ENCODE results near the gene MED16. TPM values are rescaled to one million over a fixed set of nuclear protein-coding genes. Genes with fewer than 3 reads are reported as not detected.
A peak's percentile ranks its signal among the peaks of the same experiment; 100 is the strongest.

The MED16 gene, protein sequence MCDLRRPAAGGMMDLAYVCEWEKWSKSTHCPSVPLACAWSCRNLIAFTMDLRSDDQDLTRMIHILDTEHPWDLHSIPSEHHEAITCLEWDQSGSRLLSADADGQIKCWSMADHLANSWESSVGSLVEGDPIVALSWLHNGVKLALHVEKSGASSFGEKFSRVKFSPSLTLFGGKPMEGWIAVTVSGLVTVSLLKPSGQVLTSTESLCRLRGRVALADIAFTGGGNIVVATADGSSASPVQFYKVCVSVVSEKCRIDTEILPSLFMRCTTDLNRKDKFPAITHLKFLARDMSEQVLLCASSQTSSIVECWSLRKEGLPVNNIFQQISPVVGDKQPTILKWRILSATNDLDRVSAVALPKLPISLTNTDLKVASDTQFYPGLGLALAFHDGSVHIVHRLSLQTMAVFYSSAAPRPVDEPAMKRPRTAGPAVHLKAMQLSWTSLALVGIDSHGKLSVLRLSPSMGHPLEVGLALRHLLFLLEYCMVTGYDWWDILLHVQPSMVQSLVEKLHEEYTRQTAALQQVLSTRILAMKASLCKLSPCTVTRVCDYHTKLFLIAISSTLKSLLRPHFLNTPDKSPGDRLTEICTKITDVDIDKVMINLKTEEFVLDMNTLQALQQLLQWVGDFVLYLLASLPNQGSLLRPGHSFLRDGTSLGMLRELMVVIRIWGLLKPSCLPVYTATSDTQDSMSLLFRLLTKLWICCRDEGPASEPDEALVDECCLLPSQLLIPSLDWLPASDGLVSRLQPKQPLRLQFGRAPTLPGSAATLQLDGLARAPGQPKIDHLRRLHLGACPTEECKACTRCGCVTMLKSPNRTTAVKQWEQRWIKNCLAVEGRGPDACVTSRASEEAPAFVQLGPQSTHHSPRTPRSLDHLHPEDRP
- 24.8 and 25.9 TPM in 2 replicates for polyA plus RNA-seq (2013)

DNA sequence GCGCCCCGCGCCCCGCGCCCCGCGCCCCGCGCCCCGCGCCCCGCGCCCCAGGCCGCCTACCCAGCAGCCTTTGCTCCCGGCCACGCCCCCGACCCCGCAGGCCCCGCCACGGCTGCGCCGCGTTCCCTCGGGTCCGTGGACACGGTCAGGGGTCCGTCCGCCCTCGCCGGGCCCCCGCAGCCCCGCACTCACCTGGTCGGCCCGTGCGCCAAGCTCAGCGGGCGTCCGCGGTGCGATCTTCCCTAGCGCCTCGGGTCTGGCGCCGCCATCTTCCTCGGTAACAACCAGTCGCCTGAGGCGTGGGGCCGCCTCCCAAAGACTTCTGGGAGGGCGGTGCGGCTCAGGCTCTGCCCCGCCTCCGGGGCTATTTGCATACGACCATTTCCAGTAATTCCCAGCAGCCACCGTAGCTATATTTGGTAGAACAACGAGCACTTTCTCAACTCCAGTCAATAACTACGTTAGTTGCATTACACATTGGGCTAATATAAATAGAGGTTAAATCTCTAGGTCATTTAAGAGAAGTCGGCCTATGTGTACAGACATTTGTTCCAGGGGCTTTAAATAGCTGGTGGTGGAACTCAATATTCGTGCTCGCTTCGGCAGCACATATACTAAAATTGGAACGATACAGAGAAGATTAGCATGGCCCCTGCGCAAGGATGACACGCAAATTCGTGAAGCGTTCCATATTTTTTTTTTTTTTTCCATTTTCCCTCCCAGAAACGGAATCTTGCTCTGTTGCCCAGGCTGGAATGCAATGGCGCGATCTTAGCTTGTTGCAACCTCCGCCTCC lies at the start of gene MED16, which contains the start of gene RNU6-9:
TSS of gene MED16 (minus strand) at position 294 of the 796 bp plus-strand sequence. CDS start 2,056 bp downstream, outside the sequence.
TSS of gene RNU6-9 (plus strand) at position 591 of the 796 bp plus-strand sequence.
- Histone ChIP-seq H3K36me3 (ENCODE audit: control insufficient read depth in 1 of 2, insufficient read depth in 2 of 2, low read length in 2 of 2) (peaks cover 29 to 41% of the 10 kb centered on the region in 2 experiments), H3K27ac (ENCODE audit: low read depth, low read length) (peak within 1 kb of the TSS; percentile 94), H3K4ac (ENCODE audit: low read depth, low read length) (peak within 1 kb of the TSS; percentile 98), H4K8ac (ENCODE audit: low read depth, low read length) (peak within 1 kb of the TSS; percentile 100), H3K4me2 (ENCODE audit: low read length) (peak within 1 kb of the TSS; percentile 70), H3K79me2 (ENCODE audit: control insufficient read depth, insufficient read depth, low read length, poor library complexity) (peaks cover 4% of the 10 kb centered on the region), H3K9me3 (ENCODE audit: insufficient read depth, low read depth, low read length) (no peaks in the 10 kb centered on the region), H3K18ac (ENCODE audit: low read length) (peak within 1 kb of the TSS; percentile 100), H4K91ac (ENCODE audit: low read depth, low read length) (peak within 1 kb of the TSS; percentile 99), H3K79me1 (ENCODE audit: low read length) (peaks cover 10% of the 10 kb centered on the region), H2BK12ac (ENCODE audit: low read length) (peak within 1 kb of the TSS; percentile 92), H3K14ac (ENCODE audit: low read length) (peak within 1 kb of the TSS; percentile 100), H3K4me3 (ENCODE audit: low read depth, low read length) (peak within 1 kb of the TSS; percentile 86), H3K27me3 (ENCODE audit: insufficient read depth, low read length) (no peaks in the 10 kb centered on the region), H2AK5ac (ENCODE audit: low read length) (peak within 1 kb of the TSS; percentile 81), H4K12ac (ENCODE audit: low read depth, low read length) (peak within 1 kb of the TSS; percentile 97), H2BK120ac (ENCODE audit: insufficient read depth, low read length, poor library complexity) (peak within 1 kb of the TSS; percentile 100), H2AFZ (ENCODE audit: insufficient read depth, low read length, poor library complexity) (peak within 1 kb of the TSS; percentile 100), H3K9ac (ENCODE audit: low read length) (peak within 1 kb of the TSS; percentile 78), H3K4me1 (ENCODE audit: control insufficient read depth in 1 of 2, insufficient read depth in 2 of 2, low read length in 2 of 2) (peaks cover 5 to 7% of the 10 kb centered on the region in 2 experiments), H2BK5ac (ENCODE audit: low read depth, low read length, poor library complexity) (peak within 1 kb of the TSS; percentile 100), H3K23ac (ENCODE audit: low read length) (no peak within 1 kb of the TSS)
- DNase-seq = peak; percentile 94 to 97
- no CpG with 5 or more reads among the region's 69 CpGs for WGBS (ENCODE audit: extremely low coverage, insufficient coverage, insufficient read length)

DNA sequence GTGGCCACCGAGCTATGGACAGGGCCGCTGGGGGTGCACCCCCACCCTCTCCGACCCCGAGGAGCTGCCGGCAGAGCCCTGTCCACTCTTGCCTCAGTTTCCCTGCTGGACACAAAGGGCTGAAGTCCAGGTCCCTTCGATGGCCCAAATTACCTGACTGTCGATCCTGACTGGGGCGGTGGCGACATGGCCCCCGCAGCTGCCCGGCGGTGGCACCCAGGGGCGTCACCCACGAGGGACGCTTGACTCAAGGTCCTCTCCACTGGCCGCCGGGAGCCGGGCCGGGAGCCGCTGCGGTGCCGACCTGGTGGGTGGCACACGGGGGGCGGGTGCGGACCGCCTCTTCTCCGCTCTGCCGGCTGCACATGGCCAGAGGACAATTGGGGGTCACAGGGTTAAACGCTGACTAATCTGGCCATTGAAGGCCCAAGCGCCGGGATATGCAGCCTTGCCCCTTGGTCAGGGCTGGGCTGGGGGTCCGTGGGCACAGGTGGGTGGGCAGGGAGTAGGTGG lies 49.2 kb upstream of the MED16 start:
- H4K91ac ChIP-seq (ENCODE audit: low read depth, low read length) = no peak overlapping the region
- H3K4me2 ChIP-seq (ENCODE audit: low read length) = no peak overlapping the region
- no CpG with 5 or more reads among the region's 32 CpGs for WGBS (ENCODE audit: extremely low coverage, insufficient coverage, insufficient read length)

DNA sequence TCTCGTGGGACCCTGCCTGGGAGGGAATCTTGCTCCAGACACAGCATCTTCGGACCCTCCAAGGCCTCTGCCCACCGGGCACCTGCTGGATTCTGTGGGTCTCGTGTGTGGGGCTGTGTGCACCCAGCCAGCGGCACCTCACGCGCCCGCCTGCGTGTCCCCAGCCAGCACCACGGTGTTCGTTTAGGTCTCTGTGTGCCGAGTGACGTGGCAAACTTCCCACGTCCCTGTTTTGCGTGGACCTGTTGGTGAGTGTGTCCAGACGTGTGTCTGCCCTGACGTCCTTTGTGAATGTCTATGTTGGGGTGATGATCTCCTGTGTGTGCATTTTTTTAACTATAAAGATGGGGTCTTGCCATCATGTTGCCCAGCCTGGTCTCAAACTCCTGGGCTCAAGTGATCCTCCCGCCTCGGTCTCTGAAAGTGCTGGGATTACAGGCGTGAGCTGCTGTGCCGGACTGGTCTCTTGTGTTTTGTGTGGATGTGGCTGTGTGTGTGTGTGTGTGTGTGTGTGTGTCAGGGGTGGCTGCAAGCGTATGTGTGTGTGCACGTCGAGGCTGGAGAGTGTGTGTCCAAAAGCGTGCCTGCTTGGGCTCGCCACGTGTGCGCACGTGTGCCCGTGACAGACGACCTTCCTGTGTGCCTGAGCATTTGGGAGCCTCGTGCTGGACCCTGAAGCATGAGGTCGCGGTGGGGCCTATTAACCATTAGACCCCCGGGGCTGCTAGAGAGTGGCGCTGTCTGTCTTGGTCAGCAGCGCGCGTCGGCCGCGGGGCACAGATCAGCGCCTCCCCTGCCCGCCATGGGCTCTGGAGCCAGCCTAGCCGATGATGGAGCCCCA lies 48.5 kb upstream of the MED16 start:
- no peak overlapping the region for H3K4me2 ChIP-seq (ENCODE audit: low read length)
- peaks cover 11% of the 10 kb centered on the region for H3K79me1 ChIP-seq (ENCODE audit: low read length)
- no peak overlapping the region for H3K9ac ChIP-seq (ENCODE audit: low read length)
- H4K8ac ChIP-seq (ENCODE audit: low read depth, low read length) = no peak overlapping the region
- no peak overlapping the region for H3K23ac ChIP-seq (ENCODE audit: low read length)
- H3K18ac ChIP-seq (ENCODE audit: low read length) = peak overlapping the region; percentile 22
- H2BK12ac ChIP-seq (ENCODE audit: low read length) = no peak overlapping the region
- H3K36me3 ChIP-seq (ENCODE audit: control insufficient read depth in 1 of 2, insufficient read depth in 2 of 2, low read length in 2 of 2) = peaks cover 82 to 84% of the 10 kb centered on the region in 2 experiments
- no peaks in the 10 kb centered on the region for H3K27me3 ChIP-seq (ENCODE audit: insufficient read depth, low read length)
- H2BK120ac ChIP-seq (ENCODE audit: insufficient read depth, low read length, poor library complexity) = no peak overlapping the region
- no peak overlapping the region for H2BK5ac ChIP-seq (ENCODE audit: low read depth, low read length, poor library complexity)
- peaks cover 61% of the 10 kb centered on the region for H3K79me2 ChIP-seq (ENCODE audit: control insufficient read depth, insufficient read depth, low read length, poor library complexity)
- no peak for DNase-seq
- H3K4me3 ChIP-seq (ENCODE audit: low read depth, low read length) = no peak overlapping the region
- peak overlapping the region; percentile 53 for H3K4ac ChIP-seq (ENCODE audit: low read depth, low read length)
- H2AFZ ChIP-seq (ENCODE audit: insufficient read depth, low read length, poor library complexity) = no peak overlapping the region
- WGBS (ENCODE audit: extremely low coverage, insufficient coverage, insufficient read length) = no CpG with 5 or more reads among the region's 45 CpGs
- H4K12ac ChIP-seq (ENCODE audit: low read depth, low read length) = no peak overlapping the region
- peaks cover 1% of the 10 kb centered on the region for H3K9me3 ChIP-seq (ENCODE audit: insufficient read depth, low read depth, low read length)
- H2AK5ac ChIP-seq (ENCODE audit: low read length) = no peak overlapping the region
- H3K27ac ChIP-seq (ENCODE audit: low read depth, low read length) = no peak overlapping the region
- no peak overlapping the region for H4K91ac ChIP-seq (ENCODE audit: low read depth, low read length)
- no peak overlapping the region for H3K14ac ChIP-seq (ENCODE audit: low read length)
- peaks cover 40 to 41% of the 10 kb centered on the region in 2 experiments for H3K4me1 ChIP-seq (ENCODE audit: control insufficient read depth in 1 of 2, insufficient read depth in 2 of 2, low read length in 2 of 2)

More for the DNA sequence above, 49.2 kb upstream of the MED16 start:
- Histone ChIP-seq H2BK120ac (ENCODE audit: insufficient read depth, low read length, poor library complexity) (no peak overlapping the region), H3K79me1 (ENCODE audit: low read length) (peaks cover 9% of the 10 kb centered on the region), H3K9ac (ENCODE audit: low read length) (no peak overlapping the region), H3K79me2 (ENCODE audit: control insufficient read depth, insufficient read depth, low read length, poor library complexity) (peaks cover 60% of the 10 kb centered on the region), H4K8ac (ENCODE audit: low read depth, low read length) (no peak overlapping the region), H3K4me1 (ENCODE audit: control insufficient read depth in 1 of 2, insufficient read depth in 2 of 2, low read length in 2 of 2) (peaks cover 40 to 43% of the 10 kb centered on the region in 2 experiments), H3K23ac (ENCODE audit: low read length) (no peak overlapping the region), H3K18ac (ENCODE audit: low read length) (no peak overlapping the region), H2BK12ac (ENCODE audit: low read length) (no peak overlapping the region), H2AFZ (ENCODE audit: insufficient read depth, low read length, poor library complexity) (no peak overlapping the region), H4K12ac (ENCODE audit: low read depth, low read length) (no peak overlapping the region), H3K36me3 (ENCODE audit: control insufficient read depth in 1 of 2, insufficient read depth in 2 of 2, low read length in 2 of 2) (peaks cover 81 to 85% of the 10 kb centered on the region in 2 experiments), H3K27me3 (ENCODE audit: insufficient read depth, low read length) (no peaks in the 10 kb centered on the region), H3K4ac (ENCODE audit: low read depth, low read length) (peak overlapping the region; percentile 53), H2BK5ac (ENCODE audit: low read depth, low read length, poor library complexity) (no peak overlapping the region), H3K4me3 (ENCODE audit: low read depth, low read length) (no peak overlapping the region), H3K9me3 (ENCODE audit: insufficient read depth, low read depth, low read length) (peaks cover 2% of the 10 kb centered on the region), H3K14ac (ENCODE audit: low read length) (no peak overlapping the region), H3K27ac (ENCODE audit: low read depth, low read length) (no peak overlapping the region), H2AK5ac (ENCODE audit: low read length) (no peak overlapping the region)
- DNase-seq = no peak
